Tongue (tissue), 2 donors: ENCODE data around the gene TREX2. TPM values are rescaled to one million over a fixed set of nuclear protein-coding genes. Genes with fewer than 3 reads are reported as not detected.

ENCODE experiments used
- DNase-seq: peaks from one replicate; pipeline ENCODE4 v3.0.0-alpha.2; 2015
- total RNA-seq: library from RNA; depleted of rRNA; stranded (reverse); fragments of >200 nt; gene quantifications from one replicate; pipeline ENCODE4 v1.2.3, GENCODE V29; 2014

Gene TREX2
- total RNA-seq, 1 donor from 2014 or later: 2.2 TPM

GRCh38 chrX:153433781-153434285 lies 12.0 kb downstream of the TREX2 start:
- no peak for DNase-seq

GRCh38 chrX:153433161-153433680 lies 12.6 kb downstream of the TREX2 start:
- no peak for DNase-seq

DNA sequence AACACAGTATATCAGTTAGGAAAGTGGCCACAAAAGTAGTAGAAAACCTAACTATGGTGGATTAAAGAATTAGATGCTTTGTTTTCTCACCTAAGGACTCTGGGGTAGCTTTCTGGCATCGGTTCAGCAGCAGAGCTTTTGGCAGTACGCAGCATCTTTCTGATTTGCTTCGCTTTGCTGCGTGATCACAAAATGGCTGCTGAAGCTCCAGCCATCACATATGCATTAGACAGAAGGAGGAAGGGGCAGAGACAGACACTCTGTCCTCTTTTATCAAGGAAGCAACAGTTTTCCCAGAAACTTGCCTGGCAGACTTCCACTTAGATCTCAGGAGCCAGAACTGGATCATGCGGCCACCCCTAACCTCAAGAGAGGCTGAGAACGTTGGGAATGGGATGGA lies 15.1 kb downstream of the TREX2 start:
- DNase-seq: no peak

- no peak for DNase-seq
Measured at GRCh38 chrX:153426204-153426603, 19.7 kb downstream of the TREX2 start.

GRCh38 chrX:153423652-153424051 lies 22.2 kb downstream of the TREX2 start:
- no peak for DNase-seq

DNA sequence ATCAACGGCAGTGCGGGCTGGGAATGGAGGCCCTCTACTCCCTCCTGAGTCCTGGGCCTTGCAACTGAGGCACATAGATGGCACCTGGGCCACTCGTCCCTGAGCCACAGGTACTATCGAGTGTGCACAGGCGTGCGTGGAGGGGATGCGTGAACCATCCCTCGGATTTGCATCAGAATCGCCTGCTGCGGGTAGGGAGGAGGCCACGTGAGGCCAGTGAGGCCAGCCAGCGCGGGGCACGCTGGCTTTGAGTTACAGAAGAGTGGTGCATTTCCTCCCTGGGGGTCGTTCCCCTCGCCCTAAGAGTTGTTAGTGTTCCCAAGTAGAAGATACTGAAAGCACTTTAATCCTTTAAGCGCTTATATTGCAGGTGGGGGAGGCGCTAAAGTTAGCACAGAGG lies 24.0 kb downstream of the TREX2 start:
- DNase-seq: no peak

DNA sequence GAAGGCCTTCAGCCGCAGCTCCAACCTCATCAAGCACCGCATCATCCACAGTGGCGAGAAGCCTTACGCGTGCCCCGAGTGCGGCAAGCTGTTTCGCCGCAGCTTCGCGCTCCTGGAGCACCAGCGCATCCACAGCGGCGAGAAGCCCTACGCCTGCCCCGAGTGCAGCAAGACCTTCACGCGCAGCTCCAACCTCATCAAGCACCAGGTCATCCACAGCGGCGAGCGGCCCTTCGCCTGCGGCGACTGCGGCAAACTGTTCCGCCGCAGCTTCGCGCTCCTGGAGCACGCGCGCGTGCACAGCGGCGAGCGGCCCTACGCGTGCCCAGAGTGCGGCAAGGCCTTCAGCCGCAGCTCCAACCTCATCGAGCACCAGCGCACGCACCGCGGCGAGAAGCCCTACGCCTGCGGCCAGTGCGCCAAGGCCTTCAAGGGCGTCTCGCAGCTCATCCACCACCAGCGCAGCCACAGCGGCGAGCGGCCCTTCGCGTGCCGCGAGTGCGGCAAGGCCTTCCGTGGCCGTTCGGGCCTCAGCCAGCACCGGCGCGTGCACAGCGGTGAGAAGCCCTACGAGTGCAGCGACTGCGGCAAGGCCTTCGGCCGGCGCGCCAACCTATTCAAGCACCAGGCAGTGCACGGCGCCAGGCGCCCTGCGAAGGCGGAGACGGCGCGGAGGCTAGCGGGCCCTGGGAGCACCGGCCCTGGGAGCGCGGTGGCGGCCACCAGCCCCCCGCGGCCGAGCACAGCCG lies 24.8 kb downstream of the TREX2 start:
- no peak for DNase-seq

DNA sequence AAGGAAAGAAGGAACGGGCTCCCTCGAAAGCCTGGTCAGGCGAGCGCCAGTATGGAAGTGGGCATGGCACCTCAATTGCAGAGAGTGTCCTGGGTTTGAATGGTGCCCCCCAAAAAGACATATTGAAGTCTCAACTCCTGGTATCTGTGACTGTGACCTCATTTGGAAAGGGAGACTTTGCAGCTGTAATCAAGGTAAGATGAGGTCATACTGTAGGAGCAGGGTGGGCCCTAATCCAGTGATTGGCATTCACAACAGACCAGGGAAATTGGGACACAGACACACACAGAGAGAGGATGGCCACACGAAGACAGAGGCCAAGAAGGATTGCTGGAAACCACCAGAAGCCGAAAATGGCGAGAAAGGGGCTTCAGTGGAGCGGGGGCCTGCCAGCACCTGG lies 28.2 kb downstream of the TREX2 start:
- DNase-seq: no peak

DNA sequence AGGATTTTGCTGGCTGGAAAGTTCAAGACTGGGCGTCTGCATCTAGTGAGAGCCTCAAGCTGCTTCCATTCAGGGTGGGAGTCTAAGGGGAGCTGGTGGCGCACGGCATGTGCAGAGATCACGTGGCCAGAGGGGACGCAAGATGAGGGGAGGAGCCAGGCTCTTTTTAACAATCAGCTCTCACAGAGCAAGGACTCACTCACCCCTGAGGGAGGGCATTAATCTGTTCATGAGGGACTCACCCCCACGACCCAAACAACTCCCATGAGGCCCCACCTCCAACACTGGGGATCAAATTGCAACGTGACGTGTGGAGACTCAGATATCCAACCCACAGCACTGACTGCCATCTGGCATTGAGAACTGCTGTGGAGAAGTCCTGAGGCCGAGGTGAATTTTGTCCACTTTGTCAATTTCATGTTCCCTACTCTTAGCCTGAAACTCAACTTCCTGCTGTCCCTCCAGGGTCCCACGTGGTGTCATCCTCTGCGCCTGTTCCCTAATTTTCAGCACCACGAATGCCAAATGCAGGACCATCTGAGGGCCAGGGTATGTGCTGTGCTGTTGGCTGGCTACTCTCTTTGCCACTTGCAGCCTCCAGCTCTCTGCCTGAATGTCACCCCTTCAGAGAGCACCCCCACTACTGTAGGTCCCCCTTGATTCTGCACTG lies 28.9 kb downstream of the TREX2 start:
- no peak for DNase-seq

GRCh38 chrX:153414856-153415510 lies 30.9 kb downstream of the TREX2 start:
- DNase-seq: no peak

DNA sequence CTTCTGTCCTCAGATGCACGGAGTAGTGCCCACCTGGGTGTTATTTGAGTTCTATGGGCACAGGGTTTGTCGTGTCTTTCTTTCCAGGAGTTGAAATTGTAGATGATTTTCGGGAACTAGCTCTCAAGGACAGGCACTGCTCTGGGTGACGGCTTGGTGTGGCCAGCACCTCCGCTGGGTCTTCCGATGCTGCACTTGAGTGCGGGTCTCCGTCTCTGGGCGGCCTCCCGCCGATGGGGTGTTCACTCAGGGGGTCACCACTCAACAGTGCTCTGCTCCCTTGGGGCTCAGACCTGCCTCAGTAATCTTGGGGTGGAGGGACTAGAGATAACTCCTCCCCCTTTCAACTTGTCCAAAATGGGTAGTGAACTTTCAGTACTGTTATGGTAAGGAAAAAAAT lies 32.1 kb downstream of the TREX2 start:
- DNase-seq: no peak

DNA sequence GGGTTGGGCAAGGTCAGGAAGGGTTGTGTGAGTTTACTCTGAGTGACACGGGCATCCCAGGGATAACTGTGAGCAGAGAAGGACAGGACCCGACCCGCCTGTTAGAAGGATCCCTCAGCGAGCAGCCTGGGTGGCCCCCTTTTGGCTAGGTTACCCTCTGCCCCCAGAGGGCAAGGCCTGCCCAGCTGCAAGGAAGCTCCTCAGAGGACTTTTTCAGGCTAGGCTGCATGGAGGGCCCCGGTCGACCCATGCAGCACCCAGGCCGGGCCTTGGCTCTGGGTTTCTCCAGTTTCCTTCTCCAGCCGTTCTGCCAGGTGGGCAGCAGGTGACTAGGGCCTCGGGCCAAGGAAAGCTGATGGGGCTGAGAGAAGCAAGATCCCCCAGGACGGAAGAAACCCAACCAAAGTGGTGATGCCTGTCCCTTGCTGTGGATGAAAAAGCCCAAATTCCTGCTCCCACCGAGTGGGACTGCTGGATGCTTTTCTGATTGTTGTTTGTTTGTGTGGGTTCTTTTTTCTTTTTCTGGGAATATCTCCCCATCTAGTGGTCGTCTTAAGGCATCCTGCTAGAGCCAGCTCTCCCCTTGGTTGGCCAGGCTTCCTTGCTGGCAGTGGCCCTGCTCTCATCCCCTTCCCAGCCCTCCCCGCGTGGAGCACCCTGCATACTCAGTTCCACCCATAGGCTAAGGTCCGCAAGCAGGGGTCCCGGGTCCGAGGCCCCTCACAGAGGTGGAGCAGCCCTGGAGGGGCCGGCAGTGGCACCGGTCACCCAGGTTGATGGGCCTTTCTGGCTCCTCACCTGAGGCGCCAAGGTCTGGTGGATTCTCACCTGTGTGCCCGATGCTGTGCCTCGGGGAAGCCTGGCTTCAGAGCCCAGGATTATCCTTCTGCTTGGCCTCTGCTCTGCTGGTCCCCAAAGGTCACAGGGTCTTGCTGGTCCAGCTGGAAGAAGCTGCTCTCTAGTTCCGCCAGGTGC lies 32.8 kb downstream of the TREX2 start:
- peak; percentile 19 for DNase-seq

DNA sequence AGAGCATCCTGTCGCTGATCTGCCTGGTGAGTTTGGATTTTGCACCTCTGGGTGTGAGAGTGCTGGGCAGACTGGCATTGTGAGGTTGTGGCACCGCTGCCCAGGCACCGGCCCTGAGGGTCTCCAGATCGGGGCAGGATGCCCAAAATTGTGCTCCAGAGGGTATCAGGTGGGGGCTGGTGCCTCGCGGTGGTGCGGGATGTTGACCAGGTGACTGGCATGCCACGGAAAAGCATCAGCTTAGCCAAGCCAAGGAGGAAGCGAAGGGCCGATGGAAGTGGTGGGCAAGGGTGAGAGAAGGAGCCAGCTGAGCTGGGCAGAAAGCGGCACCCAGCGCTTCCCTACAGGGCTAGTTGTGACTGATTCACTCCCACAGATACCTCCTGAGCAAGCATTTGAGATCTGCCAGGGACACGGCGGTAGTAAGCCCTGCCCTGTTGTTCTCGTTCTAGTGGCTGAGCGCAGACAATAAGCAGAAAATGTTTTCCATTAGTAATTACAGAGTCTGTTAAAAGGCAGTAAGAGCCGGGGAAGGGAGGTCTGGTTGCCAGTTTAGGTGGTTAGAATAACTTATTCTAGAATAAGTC lies 33.8 kb downstream of the TREX2 start:
- DNase-seq: peak; percentile 7

DNA sequence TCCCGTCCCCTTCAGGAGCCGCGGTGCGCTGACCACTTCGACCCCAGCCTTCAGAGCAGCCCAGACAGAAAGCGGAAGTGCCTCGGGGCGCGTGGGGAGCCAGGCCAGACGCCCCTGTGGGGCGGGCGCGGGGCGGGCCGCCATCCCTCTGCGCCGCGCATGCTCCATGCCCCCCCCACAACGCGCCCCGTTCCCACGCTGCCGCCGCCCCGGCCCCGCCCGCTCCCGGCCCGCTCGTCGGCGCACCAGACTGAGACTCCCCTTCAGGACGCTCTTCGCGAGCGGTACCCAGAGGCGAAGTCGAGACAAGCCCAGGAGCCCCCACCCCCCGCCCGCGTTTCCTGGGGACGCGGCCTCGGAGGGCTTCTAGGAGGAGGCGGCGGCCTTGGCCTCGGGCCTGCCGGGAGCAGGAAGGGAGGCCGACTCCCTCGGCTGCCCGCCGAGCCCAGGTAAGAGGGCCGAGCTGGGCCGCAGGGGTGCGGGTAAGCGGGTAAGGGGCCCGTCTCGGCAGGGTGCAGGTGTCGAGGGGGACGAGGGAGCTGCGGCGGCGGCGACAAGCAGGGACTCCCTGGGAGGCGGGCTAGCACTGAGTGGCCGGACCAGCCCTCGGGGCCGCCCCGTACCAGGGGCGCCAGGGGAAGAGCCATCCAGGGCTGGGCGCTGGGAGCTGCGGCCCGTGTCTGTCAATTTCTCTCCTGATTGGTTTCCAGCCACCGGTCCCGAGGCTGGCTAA lies 34.4 kb downstream of the TREX2 start, which contains the start of gene ZFP92:
Gene ZFP92, plus strand, starts transcription at position 218 of the 733 bp plus-strand sequence. CDS start 6,851 bp downstream, outside the sequence.
- peak; percentile 9 for DNase-seq

DNA sequence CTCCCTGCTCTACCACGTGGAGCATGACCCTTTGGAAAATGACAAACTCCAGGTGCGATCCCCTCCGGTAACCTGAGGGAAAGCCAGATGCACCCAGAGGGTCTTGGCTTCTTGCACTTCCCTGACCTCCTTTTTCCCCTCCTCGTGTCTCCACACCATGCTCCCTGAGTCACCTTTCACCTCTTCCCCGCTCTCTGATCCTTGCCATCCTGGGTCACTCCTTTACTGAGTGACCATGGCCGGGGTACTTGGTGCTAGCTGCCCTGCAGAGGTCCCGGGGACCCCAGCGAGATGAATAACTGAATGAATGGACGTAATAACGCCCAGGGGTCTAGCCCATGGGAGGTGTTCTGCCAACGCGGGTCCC lies 35.0 kb downstream of the TREX2 start:
- no peak for DNase-seq

GRCh38 chrX:153410373-153410772 lies 35.5 kb downstream of the TREX2 start:
- DNase-seq: no peak

DNA sequence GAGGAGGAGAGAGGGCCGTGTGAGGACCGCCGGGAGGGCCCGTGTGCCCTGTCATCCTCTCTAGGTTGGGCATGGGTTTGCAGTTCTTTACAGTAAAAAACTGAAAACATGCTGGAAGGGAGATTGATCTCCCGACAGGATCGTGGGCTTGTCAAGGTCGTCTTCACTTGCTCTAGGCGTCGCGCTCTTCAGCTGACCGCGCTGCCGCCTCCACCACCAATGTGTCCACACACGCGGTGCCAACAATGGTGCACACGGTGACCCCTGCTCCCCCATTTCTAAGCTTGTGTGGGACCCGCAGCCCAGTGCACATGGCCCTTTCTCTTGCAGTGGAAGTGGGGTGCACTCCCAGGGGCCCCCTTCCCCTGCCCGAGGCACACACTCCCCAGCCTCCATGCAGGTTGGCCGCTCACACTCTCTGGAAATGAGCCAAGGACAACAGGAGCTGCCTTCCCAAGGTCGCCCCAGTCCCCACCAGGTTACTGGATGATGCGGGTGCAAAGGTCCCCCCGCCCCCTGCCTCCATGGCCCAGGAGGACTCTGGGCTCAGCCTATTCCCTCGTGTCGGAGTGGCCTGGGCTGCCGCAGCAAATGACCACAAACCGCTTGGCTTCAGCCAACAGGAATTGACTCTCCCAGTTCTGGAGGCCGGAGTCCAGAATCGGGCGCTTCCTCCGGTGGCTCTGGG lies 36.3 kb downstream of the TREX2 start:
- DNase-seq: no peak

DNA sequence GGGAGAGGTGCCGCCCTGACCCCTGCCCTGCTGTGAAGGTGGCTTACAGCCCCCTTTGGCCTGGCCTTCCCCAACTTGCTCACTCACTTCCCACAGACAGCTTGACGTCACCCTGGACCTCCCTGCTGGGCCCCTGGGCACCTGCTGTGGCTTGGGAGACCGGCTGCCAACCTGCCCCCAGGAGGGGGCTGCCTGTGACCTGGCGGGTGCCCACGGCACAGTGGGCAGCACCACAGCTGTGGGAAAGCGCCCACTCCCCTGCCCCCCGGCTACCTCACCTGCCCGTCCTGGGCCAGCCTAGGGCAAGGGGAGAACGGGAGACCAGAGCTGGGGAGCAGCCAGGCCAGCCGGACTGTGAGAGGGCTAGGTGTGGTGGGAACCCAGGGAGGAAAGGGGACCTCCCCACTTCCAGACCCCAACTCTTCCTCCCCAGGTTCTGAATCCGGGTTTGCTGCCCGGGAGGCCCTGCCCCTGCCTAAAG lies 36.9 kb downstream of the TREX2 start:
- DNase-seq: no peak

DNA sequence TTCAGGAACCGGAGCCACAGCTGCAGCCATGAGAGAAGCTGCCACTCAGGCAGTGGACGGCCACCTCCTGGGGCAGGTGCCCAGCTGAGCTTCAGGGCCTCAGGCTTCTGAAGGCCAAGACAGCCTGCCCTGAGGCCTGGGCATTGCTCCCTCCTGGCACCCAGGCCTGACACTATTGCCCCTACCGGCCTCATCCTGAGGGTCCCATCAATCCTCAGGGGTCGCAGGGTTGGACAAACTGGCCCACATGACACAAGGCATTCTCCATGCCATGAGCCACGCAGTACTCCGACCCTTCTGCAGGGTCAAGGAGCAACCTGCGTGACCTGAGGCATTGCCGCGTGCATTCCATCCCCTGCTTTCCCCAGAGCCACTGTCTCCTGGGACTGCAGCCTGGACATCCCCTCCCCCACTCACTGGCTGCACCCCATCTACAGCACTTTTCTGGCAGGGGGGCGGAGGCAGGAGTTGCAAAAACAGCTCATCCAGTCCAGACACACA lies 37.6 kb downstream of the TREX2 start:
- DNase-seq: no peak

DNA sequence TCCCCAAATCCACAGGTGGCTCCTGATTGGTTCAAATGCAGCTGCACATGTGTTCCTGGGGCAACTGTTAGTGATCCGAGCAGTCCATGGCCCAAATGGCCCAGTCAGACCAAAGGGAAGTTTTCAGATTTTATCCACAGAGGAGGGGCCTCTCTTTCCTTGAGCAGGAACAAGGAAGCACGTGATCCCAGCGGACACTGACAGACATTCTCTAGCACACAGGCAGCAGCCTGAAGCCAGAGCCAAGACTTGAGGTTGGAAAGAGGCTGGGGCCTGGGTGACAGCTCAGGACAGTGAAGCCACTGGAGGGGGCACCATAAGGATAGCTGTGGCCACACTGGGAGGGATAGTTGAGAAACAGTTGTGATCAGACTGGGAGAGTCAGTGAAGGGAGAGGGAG lies 38.1 kb downstream of the TREX2 start:
- no peak for DNase-seq
